Spleen (tissue), 11 donors: ENCODE data around the gene SLC2A11. TPM values are rescaled to one million over a fixed set of nuclear protein-coding genes. Genes with fewer than 3 reads are reported as not detected.
A peak's percentile ranks its signal among the peaks of the same experiment; 100 is the strongest.

Source experiments
- DNase-seq: peaks from one replicate; pipeline ENCODE4 v3.0.0-alpha.2; 2020
- H3K27ac ChIP-seq, 8 donors: fragments of 200-600 bp; sonication (generic) in 7 of 8; 1 replicate in 4 of 8; 2 replicates in 4 of 8; pipeline versions ENCODE4 v1.5.0 to v1.8.0; 2016 to 2021; ENCODE audit warnings: inconsistent platforms in 4 of 8, mild to moderate bottlenecking in 4 of 8, moderate library complexity in 1 of 8
- H3K27me3 ChIP-seq, 7 donors: fragments of 200-600 bp; sonication (generic) in 6 of 7; replicated peaks in 1 of 7; 1 replicate in 4 of 7; 2 replicates in 3 of 7; pipeline versions ENCODE4 v1.5.0 to v1.8.0; 2016 to 2021; ENCODE audit warnings: inconsistent platforms in 3 of 7, mild to moderate bottlenecking in 1 of 7
- H3K36me3 ChIP-seq, 6 donors: fragments of 200-600 bp; sonication (generic) in 5 of 6; 1 replicate in 4 of 6; 2 replicates in 2 of 6; pipeline versions ENCODE4 v1.5.0 to v1.8.0; 2016 to 2021; ENCODE audit warnings: inconsistent platforms in 2 of 6
- H3K4me1 ChIP-seq, 6 donors: fragments of 200-600 bp; sonication (generic) in 5 of 6; 1 replicate in 3 of 6; 2 replicates in 3 of 6; pipeline versions ENCODE4 v1.5.0 to v1.8.0; 2016 to 2021; ENCODE audit warnings: inconsistent platforms in 3 of 6
- H3K4me3 ChIP-seq, 8 donors: fragments of 200-600 bp; sonication (generic) in 7 of 8; 1 replicate in 4 of 8; 2 replicates in 4 of 8; pipeline versions ENCODE4 v1.5.0 to v1.8.0; 2016 to 2021; ENCODE audit warnings: inconsistent platforms in 4 of 8, mild to moderate bottlenecking in 4 of 8, moderate library complexity in 2 of 8
- H3K9me3 ChIP-seq, 8 donors: fragments of 200-600 bp; sonication (generic) in 7 of 8; 1 replicate in 4 of 8; 2 replicates in 4 of 8; pipeline versions ENCODE4 v1.5.0 to v1.8.0; 2016 to 2021; ENCODE audit warnings: inconsistent platforms in 4 of 8
- POLR2A ChIP-seq, 3 donors: fragments of 450-650 bp; IDR thresholded peaks; one replicate each; pipeline ENCODE4 v1.5.1; 2017; ENCODE audit warnings: antibody characterized with exemption in 3 of 3, mild to moderate bottlenecking in 1 of 3
- POLR2AphosphoS5 ChIP-seq, 3 donors: sonication (generic); formaldehyde crosslinking; IDR thresholded peaks; one replicate each; pipeline ENCODE4 v1.5.1; 2017; ENCODE audit warnings: antibody characterized with exemption in 3 of 3
- WGBS, 5 donors: extraction: QIAGEN DNeasy Blood & Tissue Kit in 3 of 5; methylation state at CpG; one replicate each; pipeline versions ENCODE4 v1.1.5 to v1.1.7; 2013 to 2018; 5-methylcytosine and 5-hydroxymethylcytosine counted together
- intact Hi-C: fragments of 100-400 bp; cut with DNase I; formaldehyde crosslinking; loops from one replicate; pipeline ENCODE4 v1.15.0; 2023; ENCODE audit warnings: low total_unique reads
- polyA plus RNA-seq, 3 donors: library from polyadenylated mRNA; stranded (reverse); fragments of 200-250 nt; gene quantifications; one replicate each; pipeline ENCODE4 v1.2.1, GENCODE V29; 2013
- total RNA-seq, 7 donors: library from RNA; depleted of rRNA in 3 of 7; stranded (reverse); fragments of >200 nt in 3 of 7; fragmentation: NEBNext Ultra II Directional in 4 of 7; extraction: Animal tissue kit (Norgen Biotek cat#: 25700) in 4 of 7; gene quantifications; one replicate each; pipeline versions ENCODE4 v1.1.0 to v1.2.1, GENCODE V29; 2016 to 2021
- TF ChIP-seq, protein P1 (sequence below), 11 experiments: fragments of 200-600 bp in 7 of 11; fragments of 450-650 bp in 4 of 11; sonication (generic) in 4 of 11; IDR thresholded peaks in 8 of 11; conservative IDR thresholded peaks in 3 of 11; 1 replicate in 7 of 11; 2 replicates in 4 of 11; pipeline versions ENCODE4 v1.4.0 to v1.8.0; 2016 to 2021; ENCODE audit warnings: antibody characterized with exemption in 11 of 11, inconsistent platforms in 4 of 11, mild to moderate bottlenecking in 1 of 11
- donor health status: healthy with polysubstance abuse.
- donor health status: DM: no; HTN: no; CAD: no; lungs with moderate emphysema.
- donor health status: DM: no; HTN: no; CAD: no.
- donor health status: Bipolar disorder and iron deficiency.
- donor health status: healthy.
- donor health status: DM: no; HTN: no; CAD: no.
- donor health status: DM: yes; HTN: yes; CAD: no.

The SLC2A11 gene
- total and polyA plus RNA-seq, 10 donors: 12.0 to 23.5 (median 16.5) TPM

- peaks cover 11 to 38% (median 26%) of the 10 kb centered on the region in 6 donors for H3K4me1 ChIP-seq
- DNase-seq: peak; percentile 100
- peak within 1 kb of the TSS; percentile 89 to 99 (median 97) for H3K27ac ChIP-seq
- H3K9me3 ChIP-seq: no peaks in the 10 kb centered on the region
- peaks cover 0 to 37% (median 21%) of the 10 kb centered on the region in 6 donors for H3K36me3 ChIP-seq
- no peaks in the 10 kb centered on the region for H3K27me3 ChIP-seq
- peak; percentile 97 to 99 (median 98) for TF ChIP-seq POLR2AphosphoS5 (IDR thresholded peaks at IDR 0.05)
- TF ChIP-seq, protein P1, sequence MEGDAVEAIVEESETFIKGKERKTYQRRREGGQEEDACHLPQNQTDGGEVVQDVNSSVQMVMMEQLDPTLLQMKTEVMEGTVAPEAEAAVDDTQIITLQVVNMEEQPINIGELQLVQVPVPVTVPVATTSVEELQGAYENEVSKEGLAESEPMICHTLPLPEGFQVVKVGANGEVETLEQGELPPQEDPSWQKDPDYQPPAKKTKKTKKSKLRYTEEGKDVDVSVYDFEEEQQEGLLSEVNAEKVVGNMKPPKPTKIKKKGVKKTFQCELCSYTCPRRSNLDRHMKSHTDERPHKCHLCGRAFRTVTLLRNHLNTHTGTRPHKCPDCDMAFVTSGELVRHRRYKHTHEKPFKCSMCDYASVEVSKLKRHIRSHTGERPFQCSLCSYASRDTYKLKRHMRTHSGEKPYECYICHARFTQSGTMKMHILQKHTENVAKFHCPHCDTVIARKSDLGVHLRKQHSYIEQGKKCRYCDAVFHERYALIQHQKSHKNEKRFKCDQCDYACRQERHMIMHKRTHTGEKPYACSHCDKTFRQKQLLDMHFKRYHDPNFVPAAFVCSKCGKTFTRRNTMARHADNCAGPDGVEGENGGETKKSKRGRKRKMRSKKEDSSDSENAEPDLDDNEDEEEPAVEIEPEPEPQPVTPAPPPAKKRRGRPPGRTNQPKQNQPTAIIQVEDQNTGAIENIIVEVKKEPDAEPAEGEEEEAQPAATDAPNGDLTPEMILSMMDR (IDR thresholded peaks at IDR 0.05 in 8 of 11, conservative IDR thresholded peaks at IDR 0.05 in 3 of 11): peak; percentile 70 to 87 (median 78)
- peak; percentile 42 to 85 (median 64) for TF ChIP-seq POLR2A (IDR thresholded peaks at IDR 0.05)
- 0 to 2% (median 1%) methylated on average over 10 to 72 of the region's 72 CpGs for WGBS, 5 donors
- H3K4me3 ChIP-seq: peak within 1 kb of the TSS; percentile 47 to 90 (median 76)
- intact Hi-C loops: no loop called here
Measured at GRCh38 chr22:23893945-23894709, 36.5 kb downstream of the SLC2A11 start, which contains the start of gene MIF. Gene MIF (plus strand): TSS chr22:23894383. CDS start chr22:23894475, 92 bp downstream.

- WGBS, 5 donors: 1 to 2% (median 1%) methylated on average over 48 to 79 of the region's 79 CpGs
- Histone ChIP-seq H3K27ac (peak overlapping the region; percentile 89 to 99 (median 97)), H3K4me1 (peaks cover 11 to 38% (median 26%) of the 10 kb centered on the region in 6 donors), H3K4me3 (peak overlapping the region; percentile 47 to 90 (median 76)), H3K36me3 (peaks cover 0 to 42% (median 21%) of the 10 kb centered on the region in 6 donors), H3K27me3 (no peaks in the 10 kb centered on the region), H3K9me3 (no peaks in the 10 kb centered on the region)
- TF ChIP-seq, protein P1 (IDR thresholded peaks at IDR 0.05 in 8 of 11, conservative IDR thresholded peaks at IDR 0.05 in 3 of 11): peak in 7 of 11 experiments; percentile 6 to 50 (median 35)
- TF ChIP-seq POLR2A (IDR thresholded peaks at IDR 0.05) (no peak), POLR2AphosphoS5 (IDR thresholded peaks at IDR 0.05) (no peak)
- DNase-seq: peak; percentile 94
- intact Hi-C loops: no loop called here
Measured at GRCh38 chr22:23894710-23895598, 37.3 kb downstream of the SLC2A11 start.

DNA sequence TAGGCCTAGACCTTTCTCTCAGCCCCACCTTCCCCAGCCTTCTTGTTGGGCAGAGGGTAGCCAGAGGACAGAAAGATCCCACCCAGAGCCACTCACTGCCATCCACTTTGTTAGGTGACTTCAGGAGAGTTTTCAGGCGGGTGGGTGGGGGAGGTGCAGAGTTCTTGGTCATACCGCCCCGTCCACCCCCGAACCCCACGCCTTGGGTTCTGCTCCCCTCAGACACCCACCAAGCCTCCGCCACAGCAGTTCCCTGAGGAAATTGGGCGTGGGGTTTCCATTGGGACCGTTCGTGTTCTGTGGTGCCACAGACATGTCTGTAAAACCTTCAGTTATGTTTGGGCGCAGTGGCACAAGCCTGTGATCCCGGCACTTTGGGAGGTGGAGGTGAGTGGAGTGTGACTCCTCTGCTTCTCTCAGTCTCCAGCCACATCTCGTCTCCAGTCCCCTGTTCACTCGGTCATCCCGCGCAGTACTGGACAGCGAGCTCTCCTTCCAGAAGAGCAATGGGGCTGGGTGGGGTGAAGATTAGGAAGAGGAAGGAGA, 38.0 kb downstream of the SLC2A11 start:
- TF ChIP-seq POLR2A (IDR thresholded peaks at IDR 0.05) (no peak), POLR2AphosphoS5 (IDR thresholded peaks at IDR 0.05) (no peak)
- TF ChIP-seq, protein P1 (IDR thresholded peaks at IDR 0.05 in 8 of 11, conservative IDR thresholded peaks at IDR 0.05 in 3 of 11): peak in 1 of 11 experiments; percentile 0
- Histone ChIP-seq H3K36me3 (peaks cover 0 to 45% (median 21%) of the 10 kb centered on the region in 6 donors), H3K27ac (peak overlapping the region in 7 of 8 donors; percentile 89 to 99 (median 97)), H3K27me3 (no peaks in the 10 kb centered on the region), H3K9me3 (no peaks in the 10 kb centered on the region), H3K4me1 (peaks cover 11 to 38% (median 26%) of the 10 kb centered on the region in 6 donors), H3K4me3 (peak overlapping the region; percentile 47 to 90 (median 76))
- DNase-seq: no peak
- intact Hi-C loops: no loop called here
- WGBS, 5 donors: 80 to 93% (median 83%) methylated on average over 15 to 16 of the region's 16 CpGs
